HepG2 (cell line): Measurements from ENCODE around the gene TMEM238. TPM values are rescaled to one million over a fixed set of nuclear protein-coding genes. Genes with fewer than 3 reads are reported as not detected.

Experiments
- ATF1 ChIP-seq: IDR thresholded peaks from 2 replicates; pipeline ENCODE4 v1.6.1; 2016; ENCODE audit warnings: mild to moderate bottlenecking, control low read depth
- FOXK1 ChIP-seq: sonication (generic); formaldehyde crosslinking; IDR thresholded peaks from 2 replicates; pipeline ENCODE4 v1.4.0; 2020; ENCODE audit warnings: low read depth, missing genetic modification reagents, borderline replicate concordance
- FOXO1 ChIP-seq: sonication (generic); formaldehyde crosslinking; IDR thresholded peaks from 2 replicates; pipeline ENCODE4 v1.4.0; 2020; ENCODE audit warnings: missing genetic modification reagents
- HCFC1 ChIP-seq: fragments of 150-350 bp; IDR thresholded peaks from 2 replicates; pipeline ENCODE4 v1.6.1; 2014; ENCODE audit warnings: low read depth, low read length
- HOXD1 ChIP-seq: sonication (generic); formaldehyde crosslinking; IDR thresholded peaks from 2 replicates; pipeline ENCODE4 v1.5.0; 2020; ENCODE audit warnings: missing genetic modification reagents
- ISX ChIP-seq: sonication (generic); formaldehyde crosslinking; conservative IDR thresholded peaks from 2 replicates; pipeline ENCODE4 v1.5.0; 2020; ENCODE audit warnings: missing genetic modification reagents
- KDM5B ChIP-seq: sonication (generic); formaldehyde crosslinking; IDR thresholded peaks from 2 replicates; pipeline ENCODE4 v1.4.0; 2020; ENCODE audit warnings: missing genetic modification reagents, mild to moderate bottlenecking, borderline replicate concordance
- KLF16 ChIP-seq, 2 experiments: sonication (generic) in 1 of 2; formaldehyde crosslinking in 1 of 2; IDR thresholded peaks; 2 replicates each; pipeline versions ENCODE4 v1.6.1 to v1.8.0; 2016 to 2023; ENCODE audit warnings: missing genetic modification reagents in 2 of 2, missing compliant biosample characterization in 1 of 2
- MEIS1 ChIP-seq: sonication (generic); formaldehyde crosslinking; IDR thresholded peaks from 2 replicates; pipeline ENCODE4 v1.9.0; 2021; ENCODE audit warnings: mild to moderate bottlenecking, missing genetic modification reagents, moderate library complexity, borderline replicate concordance
- NCOA5 ChIP-seq: sonication (generic); formaldehyde crosslinking; IDR thresholded peaks from 2 replicates; pipeline ENCODE4 v1.4.0; 2020; ENCODE audit warnings: missing genetic modification reagents
- RXRA ChIP-seq: sonication (generic); formaldehyde crosslinking; IDR thresholded peaks from 2 replicates; pipeline ENCODE4 v1.5.1; 2020; ENCODE audit warnings: missing genetic modification reagents
- THAP11 ChIP-seq: IDR thresholded peaks from 2 replicates; pipeline ENCODE4 v1.6.1; 2016; ENCODE audit warnings: missing biosample characterization, missing genetic modification reagents
- ZMAT3 ChIP-seq: sonication (generic); formaldehyde crosslinking; conservative IDR thresholded peaks from 2 replicates; pipeline ENCODE4 v1.7.0; 2021; ENCODE audit warnings: missing genetic modification reagents
- ZNF383 ChIP-seq: sonication (generic); formaldehyde crosslinking; IDR thresholded peaks from 2 replicates; pipeline ENCODE4 v1.4.0; 2020; ENCODE audit warnings: missing genetic modification reagents, mild to moderate bottlenecking, borderline replicate concordance
- polyA plus RNA-seq, 8 experiments: library from polyadenylated mRNA; depleted of rRNA in 3 of 8; stranded (reverse) in 7 of 8; unstranded in 1 of 8; fragments of >200 nt; fragmentation: Illumina TruSeq in 4 of 8; extraction: Trizol in 4 of 8; gene quantifications; 2 replicates each; pipeline versions ENCODE4 v1.2.1 to v1.2.3, GENCODE V29; 2011 to 2016; ENCODE audit warnings: low read depth in 4 of 8, missing spikeins in 1 of 8, mixed read lengths in 1 of 8; ENCODE audit not compliant: insufficient read depth in 1 of 8
- total RNA-seq, 5 experiments: library from RNA; depleted of rRNA; stranded (reverse); fragments of >200 nt; fragmentation: Illumina TruSeq; extraction: Trizol; gene quantifications; 2 replicates each; pipeline ENCODE4 v1.2.3, GENCODE V29; 2016; ENCODE audit warnings: low read depth in 1 of 5
- TF ChIP-seq, protein P1 (sequence below): sonication (generic); formaldehyde crosslinking; IDR thresholded peaks from 2 replicates; pipeline ENCODE4 v1.5.0; 2020; ENCODE audit warnings: mild to moderate bottlenecking, missing genetic modification reagents, borderline replicate concordance
- TF ChIP-seq, protein P2 (sequence below): fragments of 450-650 bp; IDR thresholded peaks from 2 replicates; pipeline ENCODE4 v1.6.1; 2016
- TF ChIP-seq, protein P3 (sequence below): sonication (generic); formaldehyde crosslinking; conservative IDR thresholded peaks from 2 replicates; pipeline ENCODE4 v1.8.1; 2023; ENCODE audit warnings: missing genetic modification reagents
- TF ChIP-seq, protein P4 (sequence below): IDR thresholded peaks from 2 replicates; pipeline ENCODE4 v1.6.1; 2016; ENCODE audit warnings: missing genetic modification reagents, missing compliant biosample characterization
- TF ChIP-seq, protein P5 (sequence below): sonication (generic); formaldehyde crosslinking; IDR thresholded peaks from 2 replicates; pipeline ENCODE4 v1.8.0; 2022; ENCODE audit warnings: missing genetic modification reagents, low read depth, mild to moderate bottlenecking, borderline replicate concordance
- TF ChIP-seq, protein P6 (sequence below): sonication (generic); formaldehyde crosslinking; IDR thresholded peaks from 2 replicates; pipeline ENCODE4 v1.5.0; 2020; ENCODE audit warnings: missing genetic modification reagents, mild to moderate bottlenecking, borderline replicate concordance
- TF ChIP-seq, protein P7 (sequence below): IDR thresholded peaks from 2 replicates; pipeline ENCODE4 v1.6.1; 2016; ENCODE audit warnings: low read depth

Gene TMEM238
- total and polyA plus RNA-seq, 2 of the 13 experiments (the other 11 are each of a cell fraction or from before 2014, with no cell fraction given): not detected

DNA sequence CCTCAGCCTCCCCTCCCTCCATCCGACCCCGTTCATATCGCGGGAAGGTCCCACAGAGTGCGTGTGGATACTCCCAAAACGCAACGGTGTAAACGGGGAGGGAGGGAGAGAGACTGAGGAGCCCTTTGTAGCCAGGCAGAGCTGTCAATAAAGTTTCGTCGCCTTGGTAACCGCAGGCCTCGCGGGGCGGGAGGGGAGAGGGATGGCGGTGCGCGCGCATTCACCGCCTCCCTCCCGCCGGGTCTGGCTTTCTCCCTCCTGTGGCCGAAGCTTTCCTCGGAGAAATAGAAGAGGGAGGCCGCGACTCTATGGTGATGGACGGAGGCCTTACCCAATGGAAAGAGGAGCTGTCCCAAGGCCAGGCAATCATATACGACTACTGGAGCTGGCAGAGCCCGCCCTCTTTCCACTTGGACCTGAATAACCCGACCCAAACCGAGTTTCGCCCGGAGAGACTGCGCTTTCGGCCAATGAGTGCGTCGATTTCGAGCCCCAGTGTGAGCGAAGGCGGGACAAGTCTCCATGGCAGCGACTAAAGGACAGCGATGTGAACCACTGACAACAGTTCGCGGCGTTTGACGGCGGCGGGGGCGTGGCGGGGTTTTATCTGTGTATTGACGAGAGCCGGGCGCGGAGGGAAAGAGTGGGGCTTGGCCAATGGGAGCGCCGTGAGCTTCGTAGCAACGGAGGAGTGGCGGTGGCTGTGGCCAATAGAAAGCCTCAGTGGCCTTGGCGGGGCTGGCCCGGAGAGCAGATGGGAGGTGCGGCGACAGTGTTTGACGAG, 44.8 kb downstream of the TMEM238 start, which contains the start of gene KMT5C (continued):
- TF ChIP-seq, protein P1, sequence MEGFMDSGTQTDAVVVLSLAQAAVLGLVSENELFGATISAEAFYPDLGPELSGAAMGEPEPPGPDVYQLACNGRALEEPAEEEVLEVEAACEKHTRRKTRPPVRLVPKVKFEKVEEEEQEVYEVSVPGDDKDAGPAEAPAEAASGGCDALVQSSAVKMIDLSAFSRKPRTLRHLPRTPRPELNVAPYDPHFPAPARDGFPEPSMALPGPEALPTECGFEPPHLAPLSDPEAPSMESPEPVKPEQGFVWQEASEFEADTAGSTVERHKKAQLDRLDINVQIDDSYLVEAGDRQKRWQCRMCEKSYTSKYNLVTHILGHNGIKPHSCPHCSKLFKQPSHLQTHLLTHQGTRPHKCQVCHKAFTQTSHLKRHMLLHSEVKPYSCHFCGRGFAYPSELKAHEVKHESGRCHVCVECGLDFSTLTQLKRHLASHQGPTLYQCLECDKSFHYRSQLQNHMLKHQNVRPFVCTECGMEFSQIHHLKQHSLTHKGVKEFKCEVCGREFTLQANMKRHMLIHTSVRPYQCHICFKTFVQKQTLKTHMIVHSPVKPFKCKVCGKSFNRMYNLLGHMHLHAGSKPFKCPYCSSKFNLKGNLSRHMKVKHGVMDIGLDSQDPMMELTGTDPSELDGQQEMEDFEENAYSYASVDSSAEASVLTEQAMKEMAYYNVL (CRISPR knock-in tag): 0 out of 2 replicates have a peak, but pooled peaks have one; percentile 37
- TF ChIP-seq, protein P2, sequence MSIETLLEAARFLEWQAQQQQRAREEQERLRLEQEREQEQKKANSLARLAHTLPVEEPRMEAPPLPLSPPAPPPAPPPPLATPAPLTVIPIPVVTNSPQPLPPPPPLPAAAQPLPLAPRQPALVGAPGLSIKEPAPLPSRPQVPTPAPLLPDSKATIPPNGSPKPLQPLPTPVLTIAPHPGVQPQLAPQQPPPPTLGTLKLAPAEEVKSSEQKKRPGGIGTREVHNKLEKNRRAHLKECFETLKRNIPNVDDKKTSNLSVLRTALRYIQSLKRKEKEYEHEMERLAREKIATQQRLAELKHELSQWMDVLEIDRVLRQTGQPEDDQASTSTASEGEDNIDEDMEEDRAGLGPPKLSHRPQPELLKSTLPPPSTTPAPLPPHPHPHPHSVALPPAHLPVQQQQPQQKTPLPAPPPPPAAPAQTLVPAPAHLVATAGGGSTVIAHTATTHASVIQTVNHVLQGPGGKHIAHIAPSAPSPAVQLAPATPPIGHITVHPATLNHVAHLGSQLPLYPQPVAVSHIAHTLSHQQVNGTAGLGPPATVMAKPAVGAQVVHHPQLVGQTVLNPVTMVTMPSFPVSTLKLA: peak; percentile 54; the same call in 1 of the 2 replicates
- TF ChIP-seq RXRA (CRISPR knock-in tag) (peak; percentile 77; the same call in 1 of the 2 replicates), FOXO1 (no peak; the same call in none of the 2 replicates), FOXK1 (CRISPR knock-in tag) (no peak; the same call in 1 of the 2 replicates), KLF16 (CRISPR knock-in tag; IDR thresholded peaks at IDR 0.05) (0 out of 4 replicates have a peak, but pooled peaks of 1 of the 2 experiments have one; percentile 32), HCFC1 (no peak), MEIS1 (peak; percentile 82; the same call in 1 of the 2 replicates), NCOA5 (no peak), ZMAT3 (CRISPR knock-in tag) (0 out of 2 replicates have a peak, but pooled peaks have one; percentile 50), THAP11 (CRISPR knock-in tag) (peak; percentile 63), ZNF383 (CRISPR knock-in tag) (no peak), ISX (CRISPR knock-in tag) (no peak), HOXD1 (CRISPR knock-in tag) (no peak), KDM5B (CRISPR knock-in tag) (no peak), ATF1 (CRISPR knock-in tag) (peak; percentile 94)
- TF ChIP-seq, protein P3, sequence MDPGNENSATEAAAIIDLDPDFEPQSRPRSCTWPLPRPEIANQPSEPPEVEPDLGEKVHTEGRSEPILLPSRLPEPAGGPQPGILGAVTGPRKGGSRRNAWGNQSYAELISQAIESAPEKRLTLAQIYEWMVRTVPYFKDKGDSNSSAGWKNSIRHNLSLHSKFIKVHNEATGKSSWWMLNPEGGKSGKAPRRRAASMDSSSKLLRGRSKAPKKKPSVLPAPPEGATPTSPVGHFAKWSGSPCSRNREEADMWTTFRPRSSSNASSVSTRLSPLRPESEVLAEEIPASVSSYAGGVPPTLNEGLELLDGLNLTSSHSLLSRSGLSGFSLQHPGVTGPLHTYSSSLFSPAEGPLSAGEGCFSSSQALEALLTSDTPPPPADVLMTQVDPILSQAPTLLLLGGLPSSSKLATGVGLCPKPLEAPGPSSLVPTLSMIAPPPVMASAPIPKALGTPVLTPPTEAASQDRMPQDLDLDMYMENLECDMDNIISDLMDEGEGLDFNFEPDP (CRISPR knock-in tag): no peak
- TF ChIP-seq, protein P4, sequence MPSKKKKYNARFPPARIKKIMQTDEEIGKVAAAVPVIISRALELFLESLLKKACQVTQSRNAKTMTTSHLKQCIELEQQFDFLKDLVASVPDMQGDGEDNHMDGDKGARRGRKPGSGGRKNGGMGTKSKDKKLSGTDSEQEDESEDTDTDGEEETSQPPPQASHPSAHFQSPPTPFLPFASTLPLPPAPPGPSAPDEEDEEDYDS (CRISPR knock-in tag): peak; percentile 90
- TF ChIP-seq, protein P5, sequence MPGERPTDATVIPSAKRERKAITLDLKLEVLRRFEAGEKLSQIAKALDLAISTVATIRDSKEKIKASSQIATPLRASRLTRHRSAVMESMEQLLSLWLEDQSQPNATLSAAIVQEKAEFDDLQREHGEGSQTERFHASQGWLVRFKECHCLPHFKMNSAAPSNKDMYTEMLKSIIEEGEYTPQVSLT (CRISPR knock-in tag): no peak
- TF ChIP-seq, protein P6, sequence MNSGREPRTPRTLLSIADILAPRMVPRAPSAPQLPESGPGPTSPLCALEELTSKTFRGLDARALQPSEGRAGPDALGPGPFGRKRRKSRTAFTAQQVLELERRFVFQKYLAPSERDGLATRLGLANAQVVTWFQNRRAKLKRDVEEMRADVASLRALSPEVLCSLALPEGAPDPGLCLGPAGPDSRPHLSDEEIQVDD (CRISPR knock-in tag): no peak
- TF ChIP-seq, protein P7, sequence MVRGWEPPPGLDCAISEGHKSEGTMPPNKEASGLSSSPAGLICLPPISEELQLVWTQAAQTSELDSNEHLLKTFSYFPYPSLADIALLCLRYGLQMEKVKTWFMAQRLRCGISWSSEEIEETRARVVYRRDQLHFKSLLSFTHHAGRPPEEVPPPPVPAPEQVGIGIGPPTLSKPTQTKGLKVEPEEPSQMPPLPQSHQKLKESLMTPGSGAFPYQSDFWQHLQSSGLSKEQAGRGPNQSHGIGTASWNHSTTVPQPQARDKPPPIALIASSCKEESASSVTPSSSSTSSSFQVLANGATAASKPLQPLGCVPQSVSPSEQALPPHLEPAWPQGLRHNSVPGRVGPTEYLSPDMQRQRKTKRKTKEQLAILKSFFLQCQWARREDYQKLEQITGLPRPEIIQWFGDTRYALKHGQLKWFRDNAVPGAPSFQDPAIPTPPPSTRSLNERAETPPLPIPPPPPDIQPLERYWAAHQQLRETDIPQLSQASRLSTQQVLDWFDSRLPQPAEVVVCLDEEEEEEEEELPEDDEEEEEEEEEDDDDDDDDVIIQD (CRISPR knock-in tag): no peak
